ENCODE data around the gene RASAL3. TPM values are rescaled to one million over a fixed set of nuclear protein-coding genes. Genes with fewer than 3 reads are reported as not detected.

Gene RASAL3
- total and polyA plus RNA-seq, 2 of the 4 experiments (the other 2 are of a cell fraction): 0.07 TPM; not detected in 1

DNA sequence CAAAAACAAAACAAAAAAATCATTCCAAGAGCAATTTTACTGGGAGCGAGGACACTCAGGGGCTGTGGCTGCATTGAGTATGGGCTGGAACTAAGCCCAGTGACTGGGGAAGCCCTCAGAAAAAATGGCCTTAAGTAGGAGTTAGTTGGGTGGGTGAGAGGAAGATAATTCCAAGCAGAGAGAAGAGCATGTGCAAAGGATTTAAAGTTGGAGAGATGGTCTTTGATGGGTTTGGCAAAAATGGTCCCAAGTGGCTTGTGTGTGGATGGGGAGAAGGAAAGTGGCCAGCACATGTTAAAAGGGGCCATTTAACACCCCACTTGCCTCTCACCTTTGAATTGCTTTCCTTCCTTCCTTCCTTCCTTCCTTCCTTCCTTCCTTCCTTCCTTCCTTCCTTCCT is 37.3 kb upstream of the RASAL3 start:
- no peak overlapping the region for H3K4ac ChIP-seq (ENCODE audit: low read depth, low read length)
- H4K5ac ChIP-seq (ENCODE audit: low read depth, low read length): no peak overlapping the region
- no peak overlapping the region for H3K4me3 ChIP-seq (ENCODE audit: insufficient read depth, low read depth, low read length)
- no peaks in the 10 kb centered on the region for H3K9me3 ChIP-seq (ENCODE audit: control insufficient read depth, insufficient read depth, low read length)
- H2AK5ac ChIP-seq (ENCODE audit: low read depth, low read length): no peak overlapping the region
- TF ChIP-seq, protein P1, sequence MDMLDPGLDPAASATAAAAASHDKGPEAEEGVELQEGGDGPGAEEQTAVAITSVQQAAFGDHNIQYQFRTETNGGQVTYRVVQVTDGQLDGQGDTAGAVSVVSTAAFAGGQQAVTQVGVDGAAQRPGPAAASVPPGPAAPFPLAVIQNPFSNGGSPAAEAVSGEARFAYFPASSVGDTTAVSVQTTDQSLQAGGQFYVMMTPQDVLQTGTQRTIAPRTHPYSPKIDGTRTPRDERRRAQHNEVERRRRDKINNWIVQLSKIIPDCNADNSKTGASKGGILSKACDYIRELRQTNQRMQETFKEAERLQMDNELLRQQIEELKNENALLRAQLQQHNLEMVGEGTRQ (IDR thresholded peaks at IDR 0.05; ENCODE audit: low read depth, low read length): no peak
- TF ChIP-seq BHLHE40 (IDR thresholded peaks at IDR 0.05; ENCODE audit: low read depth, low read length) (no peak), MAZ (IDR thresholded peaks at IDR 0.05; ENCODE audit: borderline replicate concordance, low read depth, low read length) (no peak), MXI1 (IDR thresholded peaks at IDR 0.05; ENCODE audit: borderline replicate concordance, low read depth, low read length) (no peak), POLR2A (IDR thresholded peaks at IDR 0.05; ENCODE audit: low read depth, low read length) (no peak)
- H3K36me3 ChIP-seq (ENCODE audit: control insufficient read depth, insufficient read depth, low read length): no peaks in the 10 kb centered on the region
- no peak overlapping the region for H2AFZ ChIP-seq (replicated peaks; ENCODE audit: low read length, poor library complexity)
- H2BK120ac ChIP-seq (ENCODE audit: low read depth, low read length): no peak overlapping the region
- H3K4me2 ChIP-seq (ENCODE audit: low read depth, low read length): no peak overlapping the region
- H2BK15ac ChIP-seq (ENCODE audit: low read depth, low read length): no peak overlapping the region
- no peaks in the 10 kb centered on the region for H4K20me1 ChIP-seq (ENCODE audit: insufficient read depth, low read length)
- H3K9ac ChIP-seq (ENCODE audit: low read depth, low read length): no peak overlapping the region
- no peak overlapping the region for H3K14ac ChIP-seq (replicated peaks; ENCODE audit: low read depth, low read length)
- no peak overlapping the region for H3K27ac ChIP-seq (ENCODE audit: insufficient read depth, low read length)
- WGBS, 2 experiments (ENCODE audit: extremely low coverage in 2 of 2, insufficient read length in 1 of 2): no CpG with 5 or more reads among the region's 1 CpG
- H3K4me1 ChIP-seq (ENCODE audit: control insufficient read depth, insufficient read depth, low read length): no peaks in the 10 kb centered on the region
- no peaks in the 10 kb centered on the region for H3K79me1 ChIP-seq (ENCODE audit: low read depth in 1 of 2, low read length in 2 of 2)
- no TSS peak for BruUV-seq (replicated peaks)
- no peak overlapping the region for H3K18ac ChIP-seq (ENCODE audit: low read depth, low read length)
- no peak for ATAC-seq (ENCODE audit: low read depth)
- dilution Hi-C loops (cut with HindIII; ENCODE audit: low sequenced_read_pairs, unreplicated experiment) (no loop called here), in situ Hi-C loops (cut with MboI; ENCODE audit: low sequenced_read_pairs) (no loop called here), intact Hi-C loops (cut with micrococcal nuclease) (no loop called here)
- no peaks in the 10 kb centered on the region; the same call in 1 of the 2 replicates for H3K27me3 ChIP-seq (ENCODE audit: control insufficient read depth, insufficient read depth, low read length)
- no peak overlapping the region for H2BK20ac ChIP-seq (ENCODE audit: low read depth, low read length)
- no peak overlapping the region for H2BK5ac ChIP-seq (ENCODE audit: low read depth, low read length, poor library complexity, severe bottlenecking)
- no peak overlapping the region for H2AK9ac ChIP-seq (replicated peaks; ENCODE audit: low read depth, low read length, poor library complexity)
- CTCF ChIA-PET: no interaction called here
- DNase-seq: no peak
- no peak overlapping the region for H3K56ac ChIP-seq (ENCODE audit: extremely low read depth, insufficient read depth, low read length)
- H4K8ac ChIP-seq (ENCODE audit: low read depth in 2 of 2, low read length in 2 of 2): no peak overlapping the region
- H3K9me1 ChIP-seq (ENCODE audit: insufficient read depth, low read length): no peaks in the 10 kb centered on the region
- H3K23ac ChIP-seq (ENCODE audit: low read depth, low read length): no peak overlapping the region
- POLR2A ChIA-PET (ENCODE audit: unreplicated experiment): no interaction called here
- no peak overlapping the region for H4K91ac ChIP-seq (ENCODE audit: insufficient read depth, low read depth, low read length)
